Liver (tissue), 9 donors: Measurements from ENCODE around the gene FAT1. TPM values are rescaled to one million over a fixed set of nuclear protein-coding genes. Genes with fewer than 3 reads are reported as not detected.

Source experiments
- DNase-seq: peaks from one replicate; pipeline ENCODE4 v3.0.0-alpha.2; 2017; ENCODE audit warnings: low spot score
- H3K27ac ChIP-seq, 2 donors: one replicate each; pipeline ENCODE4 v1.7.0; 2013; ENCODE audit warnings: inconsistent platforms in 2 of 2, low read length in 2 of 2, control low read depth in 1 of 2, low read depth in 1 of 2, mild to moderate bottlenecking in 1 of 2
- H3K27me3 ChIP-seq, 4 donors: one replicate each; pipeline versions ENCODE4 v1.6.1 to v1.7.0; 2013; ENCODE audit warnings: low read length in 3 of 4, inconsistent platforms in 1 of 4, mild to moderate bottlenecking in 1 of 4, moderate library complexity in 1 of 4; ENCODE audit not compliant: control insufficient read depth in 4 of 4, insufficient read depth in 4 of 4
- H3K36me3 ChIP-seq, 4 donors: one replicate each; pipeline versions ENCODE4 v1.6.1 to v1.7.0; 2013; ENCODE audit warnings: low read length in 3 of 4, mild to moderate bottlenecking in 3 of 4, low read depth in 1 of 4, moderate library complexity in 1 of 4; ENCODE audit not compliant: control insufficient read depth in 4 of 4, insufficient read depth in 3 of 4
- H3K4me1 ChIP-seq, 4 donors: one replicate each; pipeline versions ENCODE4 v1.6.1 to v1.7.0; 2013; ENCODE audit warnings: low read length in 3 of 4, mild to moderate bottlenecking in 3 of 4, moderate library complexity in 1 of 4; ENCODE audit not compliant: control insufficient read depth in 4 of 4, insufficient read depth in 4 of 4
- H3K4me3 ChIP-seq, 3 donors: one replicate each; pipeline versions ENCODE4 v1.6.1 to v1.7.0; 2013; ENCODE audit warnings: low read length in 3 of 3, control low read depth in 1 of 3, low read depth in 1 of 3, mild to moderate bottlenecking in 1 of 3
- H3K9ac ChIP-seq, 2 donors: one replicate each; pipeline ENCODE4 v1.7.0; 2013; ENCODE audit warnings: low read length in 2 of 2, mild to moderate bottlenecking in 2 of 2, moderate library complexity in 2 of 2, control low read depth in 1 of 2, low read depth in 1 of 2
- H3K9me3 ChIP-seq, 4 donors: one replicate each; pipeline versions ENCODE4 v1.6.1 to v1.7.0; 2013; ENCODE audit warnings: low read length in 3 of 4; ENCODE audit not compliant: control insufficient read depth in 4 of 4
- ATF3 ChIP-seq: IDR thresholded peaks from 2 replicates; pipeline ENCODE4 v1.6.1; 2016; ENCODE audit warnings: antibody characterized with exemption
- CTCF ChIP-seq: fragments of 150-350 bp; IDR thresholded peaks from 2 replicates; pipeline ENCODE4 v1.5.1; 2017; ENCODE audit warnings: improper control_type of control experiment, low read depth, low read length; ENCODE audit not compliant: missing input control
- EGR1 ChIP-seq, 2 donors: IDR thresholded peaks; 2 replicates each; pipeline ENCODE4 v1.6.1; 2016 to 2018; ENCODE audit warnings: antibody characterized with exemption in 2 of 2, low read depth in 2 of 2
- FOXA1 ChIP-seq: IDR thresholded peaks from 2 replicates; pipeline ENCODE4 v1.6.1; 2016; ENCODE audit warnings: antibody characterized with exemption
- FOXA2 ChIP-seq: IDR thresholded peaks from 2 replicates; pipeline ENCODE4 v1.6.1; 2016; ENCODE audit warnings: antibody characterized with exemption
- GABPA ChIP-seq, 2 donors: IDR thresholded peaks in 1 of 2; conservative IDR thresholded peaks in 1 of 2; 2 replicates each; pipeline ENCODE4 v1.6.1; 2016; ENCODE audit warnings: antibody characterized with exemption in 2 of 2, mild to moderate bottlenecking in 1 of 2, moderate library complexity in 1 of 2
- HNF4A ChIP-seq, 2 donors: conservative IDR thresholded peaks; 2 replicates each; pipeline ENCODE4 v1.6.1; 2016; ENCODE audit warnings: antibody characterized with exemption in 2 of 2, mild to moderate bottlenecking in 2 of 2
- HNF4G ChIP-seq: IDR thresholded peaks from 2 replicates; pipeline ENCODE4 v1.6.1; 2016; ENCODE audit warnings: antibody characterized with exemption
- JUND ChIP-seq, 2 donors: IDR thresholded peaks; 2 replicates each; pipeline ENCODE4 v1.6.1; 2016; ENCODE audit warnings: antibody characterized with exemption in 2 of 2
- MAX ChIP-seq: IDR thresholded peaks from 2 replicates; pipeline ENCODE4 v1.6.1; 2016; ENCODE audit warnings: antibody characterized with exemption
- NR2F2 ChIP-seq: IDR thresholded peaks from 2 replicates; pipeline ENCODE4 v1.6.1; 2016; ENCODE audit warnings: antibody characterized with exemption
- RAD21 ChIP-seq, 2 donors: IDR thresholded peaks; 2 replicates each; pipeline ENCODE4 v1.6.1; 2016; ENCODE audit warnings: antibody characterized with exemption in 2 of 2, mild to moderate bottlenecking in 2 of 2
- REST ChIP-seq: IDR thresholded peaks from 2 replicates; pipeline ENCODE4 v1.6.1; 2016; ENCODE audit warnings: antibody characterized with exemption, mild to moderate bottlenecking
- RXRA ChIP-seq, 2 donors: IDR thresholded peaks; 2 replicates each; pipeline ENCODE4 v1.6.1; 2017 to 2018; ENCODE audit warnings: antibody characterized with exemption in 2 of 2, mild to moderate bottlenecking in 1 of 2
- SP1 ChIP-seq: IDR thresholded peaks from 2 replicates; pipeline ENCODE4 v1.6.1; 2018; ENCODE audit warnings: antibody characterized with exemption, mild to moderate bottlenecking
- TAF1 ChIP-seq: conservative IDR thresholded peaks from 2 replicates; pipeline ENCODE4 v1.6.1; 2016; ENCODE audit warnings: antibody characterized with exemption, mild to moderate bottlenecking
- YY1 ChIP-seq: IDR thresholded peaks from 2 replicates; pipeline ENCODE4 v1.6.1; 2016; ENCODE audit warnings: antibody characterized with exemption, mild to moderate bottlenecking
- ZBTB33 ChIP-seq: IDR thresholded peaks from 2 replicates; pipeline ENCODE4 v1.6.1; 2016; ENCODE audit warnings: antibody characterized with exemption
- WGBS: extraction: QIAGEN DNeasy Blood & Tissue Kit; methylation state at CpG from one replicate; pipeline ENCODE4 v1.1.7; 2013; 5-methylcytosine and 5-hydroxymethylcytosine counted together
- polyA plus RNA-seq, 2 donors: library from polyadenylated mRNA; stranded (reverse) in 1 of 2; unstranded in 1 of 2; fragments of 200-250 nt in 1 of 2; fragments of >200 nt in 1 of 2; fragmentation: Nextera tagmentation in 1 of 2; extraction: Ambion mirVana in 1 of 2; gene quantifications; one replicate each; pipeline versions ENCODE4 v1.2.1 to v1.2.3, GENCODE V29; 2013 to 2015
- total RNA-seq, 2 donors: library from RNA; depleted of rRNA; stranded (reverse); fragments of >200 nt; gene quantifications; one replicate each; pipeline ENCODE4 v1.2.3, GENCODE V29; 2014
- donor health status: healthy.
- donor health status: healthy.
- donor health status: healthy.
- donor health status: healthy.
- donor health status: healthy.

Gene FAT1
- total and polyA plus RNA-seq, 4 donors, result 10.0 to 48.0 (median 30.0) TPM

GRCh38 chr4:186701273-186701672 is 22.4 kb downstream of the FAT1 start:
- no peak for DNase-seq
- no peaks in the 10 kb centered on the region for H3K9me3 ChIP-seq
- H3K36me3 ChIP-seq, result no peaks in the 10 kb centered on the region
- no peaks in the 10 kb centered on the region for H3K4me1 ChIP-seq
- no peak overlapping the region for H3K4me3 ChIP-seq
- H3K9ac ChIP-seq, result no peak overlapping the region
- no peak overlapping the region for H3K27ac ChIP-seq
- no peaks in the 10 kb centered on the region for H3K27me3 ChIP-seq
- 68% methylated on average over 5 of the region's 5 CpGs for WGBS
- TF ChIP-seq EGR1 (IDR thresholded peaks at IDR 0.05; ENCODE audit: low read depth in 2 of 2) (no peak), HNF4G (no peak), MAX (no peak), YY1 (no peak), RXRA (IDR thresholded peaks at IDR 0.05) (no peak), REST (no peak), FOXA2 (no peak), NR2F2 (no peak), TAF1 (no peak), GABPA (IDR thresholded peaks at IDR 0.05 in 1 of 2, conservative IDR thresholded peaks at IDR 0.05 in 1 of 2) (no peak), RAD21 (IDR thresholded peaks at IDR 0.05) (no peak), HNF4A (conservative IDR thresholded peaks at IDR 0.05) (no peak), JUND (IDR thresholded peaks at IDR 0.05) (no peak), FOXA1 (no peak), ATF3 (no peak), SP1 (no peak), ZBTB33 (no peak), CTCF (no peak)
